ENCODE data around the gene ZBTB4.

DNA sequence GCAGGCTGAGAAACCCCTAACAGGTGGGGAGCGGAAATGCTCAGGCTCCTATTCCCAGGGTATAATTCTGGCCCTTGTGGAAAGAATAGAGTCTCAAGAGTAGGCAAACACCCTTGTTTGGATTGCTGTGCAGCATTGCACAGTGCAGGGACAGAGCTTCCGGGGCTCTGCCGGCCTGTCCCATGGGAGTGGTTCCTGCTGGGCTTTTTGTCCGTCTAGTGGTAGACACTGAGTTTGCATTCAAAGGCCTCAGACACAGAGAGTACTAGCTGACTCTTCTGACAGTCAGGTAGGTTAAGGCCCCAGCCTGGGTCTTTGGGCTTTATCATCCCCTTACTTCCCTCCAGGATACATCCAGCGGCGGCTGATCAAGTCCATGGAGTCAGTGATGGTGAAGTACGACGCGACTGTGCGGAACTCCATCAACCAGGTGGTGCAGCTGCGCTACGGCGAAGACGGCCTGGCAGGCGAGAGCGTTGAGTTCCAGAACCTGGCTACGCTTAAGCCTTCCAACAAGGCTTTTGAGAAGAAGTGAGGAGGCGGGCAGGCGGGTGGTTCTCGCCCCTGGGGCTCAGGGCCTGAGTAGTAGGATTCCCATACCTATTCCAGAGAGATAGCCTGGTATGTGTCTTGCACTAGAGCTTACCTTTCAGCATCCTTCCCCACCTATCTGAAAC is 22.9 kb upstream of the ZBTB4 start:
- TF ChIP-seq, protein P1, sequence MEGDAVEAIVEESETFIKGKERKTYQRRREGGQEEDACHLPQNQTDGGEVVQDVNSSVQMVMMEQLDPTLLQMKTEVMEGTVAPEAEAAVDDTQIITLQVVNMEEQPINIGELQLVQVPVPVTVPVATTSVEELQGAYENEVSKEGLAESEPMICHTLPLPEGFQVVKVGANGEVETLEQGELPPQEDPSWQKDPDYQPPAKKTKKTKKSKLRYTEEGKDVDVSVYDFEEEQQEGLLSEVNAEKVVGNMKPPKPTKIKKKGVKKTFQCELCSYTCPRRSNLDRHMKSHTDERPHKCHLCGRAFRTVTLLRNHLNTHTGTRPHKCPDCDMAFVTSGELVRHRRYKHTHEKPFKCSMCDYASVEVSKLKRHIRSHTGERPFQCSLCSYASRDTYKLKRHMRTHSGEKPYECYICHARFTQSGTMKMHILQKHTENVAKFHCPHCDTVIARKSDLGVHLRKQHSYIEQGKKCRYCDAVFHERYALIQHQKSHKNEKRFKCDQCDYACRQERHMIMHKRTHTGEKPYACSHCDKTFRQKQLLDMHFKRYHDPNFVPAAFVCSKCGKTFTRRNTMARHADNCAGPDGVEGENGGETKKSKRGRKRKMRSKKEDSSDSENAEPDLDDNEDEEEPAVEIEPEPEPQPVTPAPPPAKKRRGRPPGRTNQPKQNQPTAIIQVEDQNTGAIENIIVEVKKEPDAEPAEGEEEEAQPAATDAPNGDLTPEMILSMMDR (IDR thresholded peaks at IDR 0.05; ENCODE audit: low read length) = no peak
- no peak for TF ChIP-seq EZH2 (IDR thresholded peaks at IDR 0.05; ENCODE audit: borderline replicate concordance, low read length)
